DMS79 treated with DMSO at 0.1 percent for 48 hours (cell line): ENCODE data around the gene APOL1.
"Not testable (repeated sequence)": the region's sequence is repeated elsewhere in the genome, so short reads cannot be mapped to it uniquely, and the experiment has no call there.

Experiments used
- DNase-seq: peaks from one replicate; lab custom pipeline; 2025; lab: John Stamatoyannopoulos, UW

Gene APOL1

GRCh38 chr22:36225333-36225922 lies 27.5 kb upstream of the APOL1 start:
- DNase-seq: no peak

GRCh38 chr22:36226189-36226588 lies 26.7 kb upstream of the APOL1 start:
- DNase-seq: no peak

GRCh38 chr22:36227396-36227795 lies 25.5 kb upstream of the APOL1 start:
- no peak for DNase-seq

GRCh38 chr22:36227806-36228205 lies 25.1 kb upstream of the APOL1 start:
- DNase-seq: no peak

GRCh38 chr22:36228369-36228768 lies 24.6 kb upstream of the APOL1 start:
- DNase-seq: not testable (repeated sequence)

- DNase-seq: no peak
Observed at GRCh38 chr22:36228944-36229343, 24.0 kb upstream of the APOL1 start.

- not testable (repeated sequence) for DNase-seq
Observed at GRCh38 chr22:36229649-36230048, 23.3 kb upstream of the APOL1 start.

GRCh38 chr22:36231051-36231450 lies 21.9 kb upstream of the APOL1 start:
- not testable (repeated sequence) for DNase-seq

- no peak for DNase-seq
Observed at GRCh38 chr22:36232715-36233401, 20.1 kb upstream of the APOL1 start.

GRCh38 chr22:36233796-36234195 lies 19.1 kb upstream of the APOL1 start:
- DNase-seq: no peak

- no peak for DNase-seq
Observed at GRCh38 chr22:36234213-36234612, 18.7 kb upstream of the APOL1 start.

- no peak for DNase-seq
Observed at GRCh38 chr22:36234919-36235318, 18.0 kb upstream of the APOL1 start.

GRCh38 chr22:36235585-36235984 lies 17.3 kb upstream of the APOL1 start:
- DNase-seq: no peak

- DNase-seq: no peak
Observed at GRCh38 chr22:36236388-36237319, 16.3 kb upstream of the APOL1 start.

- peak; percentile 18 for DNase-seq
Observed at GRCh38 chr22:36237462-36238372, 15.2 kb upstream of the APOL1 start.

- DNase-seq: peak; percentile 5
Observed at GRCh38 chr22:36238373-36239149, 14.4 kb upstream of the APOL1 start.

GRCh38 chr22:36239150-36239400 lies 13.9 kb upstream of the APOL1 start:
- DNase-seq: no peak

GRCh38 chr22:36239401-36240171 lies 13.3 kb upstream of the APOL1 start, which contains the start of gene APOL2:
APOL2 (minus strand) TSS chr22:36239527; CDS start chr22:36233162, 6,365 bp downstream.
- peak; percentile 79 for DNase-seq

- no peak for DNase-seq
Observed at GRCh38 chr22:36243986-36244385, 8.9 kb upstream of the APOL1 start.
